Activated CD8-positive, alpha-beta memory T cell treated with anti-CD3 and anti-CD28 coated beads for 1 hour (primary cell): Measurements from ENCODE around the gene HOATZ.
A peak's percentile ranks its signal among the peaks of the same experiment; 100 is the strongest.

ENCODE experiments used
- DNase-seq, 2 donors: peaks; one replicate each; pipeline ENCODE4 v3.0.0-alpha.2; 2020; ENCODE audit warnings: low read depth in 1 of 2; ENCODE audit errors: extremely low read depth in 1 of 2

Gene HOATZ

GRCh38 chr11:111521135-111521534, 6.6 kb downstream of the HOATZ start:
- no peak for DNase-seq

GRCh38 chr11:111522426-111522825, 7.8 kb downstream of the HOATZ start:
- no peak for DNase-seq

- no peak for DNase-seq
These were observed 8.8 kb downstream of the HOATZ start for GRCh38 chr11:111523343-111523742.

- no peak for DNase-seq
These were observed 9.5 kb downstream of the HOATZ start for GRCh38 chr11:111524056-111524455.

GRCh38 chr11:111525456-111525855, 10.9 kb downstream of the HOATZ start:
- no peak for DNase-seq

- DNase-seq: no peak
These were observed 11.9 kb downstream of the HOATZ start for GRCh38 chr11:111526501-111526900.

GRCh38 chr11:111527279-111527678, 12.7 kb downstream of the HOATZ start:
- no peak for DNase-seq

GRCh38 chr11:111528557-111528956, 14.0 kb downstream of the HOATZ start:
- DNase-seq: no peak

GRCh38 chr11:111530091-111530490, 15.5 kb downstream of the HOATZ start:
- no peak for DNase-seq

- DNase-seq: no peak
These were observed 16.6 kb downstream of the HOATZ start for GRCh38 chr11:111531136-111531535.

GRCh38 chr11:111531687-111532364, 17.2 kb downstream of the HOATZ start:
- no peak for DNase-seq

- no peak for DNase-seq
These were observed 17.8 kb downstream of the HOATZ start for GRCh38 chr11:111532365-111532709.

GRCh38 chr11:111535281-111535680, 20.7 kb downstream of the HOATZ start:
- DNase-seq: no peak

- no peak for DNase-seq
These were observed 22.8 kb downstream of the HOATZ start for GRCh38 chr11:111537336-111537860.

- DNase-seq: no peak
These were observed 24.0 kb downstream of the HOATZ start for GRCh38 chr11:111538407-111539114.

GRCh38 chr11:111539426-111540113, 25.0 kb downstream of the HOATZ start:
- DNase-seq: no peak

GRCh38 chr11:111540114-111540936, 25.7 kb downstream of the HOATZ start, which contains the start of gene LAYN:
TSS of gene LAYN (plus strand) at chr11:111540720. CDS start at chr11:111540844, 124 bp downstream.
- DNase-seq: peak in 1 of 2 donors; percentile 29

GRCh38 chr11:111540937-111541253, 26.3 kb downstream of the HOATZ start:
- no peak for DNase-seq

- DNase-seq: no peak
These were observed 26.9 kb downstream of the HOATZ start for GRCh38 chr11:111541254-111542061.

GRCh38 chr11:111542606-111543275, 28.2 kb downstream of the HOATZ start:
- no peak for DNase-seq
